ENCODE measurements around the gene RXFP1.

Gene RXFP1

GRCh38 chr4:158543191-158543590, 21.5 kb downstream of the RXFP1 start:
- DNase-seq, result no peak

GRCh38 chr4:158544141-158544540, 22.5 kb downstream of the RXFP1 start:
- no peak for DNase-seq

DNA sequence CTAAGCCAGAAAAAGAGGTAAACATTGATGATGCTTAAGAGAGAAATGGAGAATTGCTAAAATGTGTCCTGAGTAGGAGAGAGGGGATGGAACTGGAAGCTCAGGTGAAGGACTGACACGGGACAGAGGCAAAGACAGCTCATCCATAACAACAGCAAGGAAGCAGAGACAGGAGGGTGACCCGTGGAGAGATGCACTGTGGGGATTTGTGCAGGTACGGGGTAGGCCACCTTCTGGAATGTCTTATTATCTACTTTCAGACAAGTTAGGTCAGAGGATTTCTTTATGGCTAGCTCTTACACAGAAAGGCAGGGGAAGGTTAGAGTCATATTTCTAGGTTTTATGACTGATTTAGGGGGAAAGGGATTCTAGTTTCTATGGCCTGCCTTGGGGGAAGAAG, 31.7 kb downstream of the RXFP1 start:
- no peak for DNase-seq

DNA sequence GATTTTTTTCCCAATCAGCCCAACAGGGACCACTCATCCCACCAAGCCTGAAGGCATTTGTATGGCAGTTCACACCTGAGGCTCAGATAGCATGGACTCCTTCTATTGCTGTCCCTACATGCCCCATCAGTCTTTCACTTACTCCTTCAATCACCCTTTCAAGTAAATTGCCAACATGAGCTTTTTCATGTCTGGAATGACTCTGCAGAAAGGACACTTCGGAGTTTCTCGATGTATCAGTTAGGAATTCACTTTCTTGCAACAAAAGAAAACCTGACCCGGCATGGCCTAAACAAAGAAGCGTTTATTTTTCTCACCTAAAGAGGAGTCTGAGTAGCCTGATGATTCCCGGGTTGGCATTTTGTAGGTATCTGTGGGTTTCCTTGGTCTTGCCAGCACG, 38.6 kb downstream of the RXFP1 start:
- no peak for DNase-seq

DNA sequence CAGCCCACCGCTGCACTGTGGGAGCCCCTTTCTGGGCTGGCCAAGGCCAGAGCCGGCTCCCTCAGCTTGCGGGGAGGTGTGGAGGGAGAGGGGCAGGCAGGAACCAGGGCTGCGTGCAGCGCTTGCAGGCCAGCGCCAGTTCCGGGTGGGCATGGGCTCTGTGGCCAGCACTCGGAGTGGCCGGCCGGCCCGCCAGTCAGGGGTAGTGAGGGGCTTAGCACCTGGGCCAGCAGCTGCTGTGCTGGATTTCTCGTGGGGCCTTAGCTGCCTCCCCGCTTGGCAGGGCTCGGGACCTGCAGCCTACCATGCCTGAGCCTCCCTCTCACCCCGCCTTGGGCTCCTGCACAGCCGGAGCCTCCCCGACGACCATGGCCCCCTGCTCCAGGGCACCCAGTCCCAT, 45.2 kb downstream of the RXFP1 start:
- no peak for DNase-seq

DNA sequence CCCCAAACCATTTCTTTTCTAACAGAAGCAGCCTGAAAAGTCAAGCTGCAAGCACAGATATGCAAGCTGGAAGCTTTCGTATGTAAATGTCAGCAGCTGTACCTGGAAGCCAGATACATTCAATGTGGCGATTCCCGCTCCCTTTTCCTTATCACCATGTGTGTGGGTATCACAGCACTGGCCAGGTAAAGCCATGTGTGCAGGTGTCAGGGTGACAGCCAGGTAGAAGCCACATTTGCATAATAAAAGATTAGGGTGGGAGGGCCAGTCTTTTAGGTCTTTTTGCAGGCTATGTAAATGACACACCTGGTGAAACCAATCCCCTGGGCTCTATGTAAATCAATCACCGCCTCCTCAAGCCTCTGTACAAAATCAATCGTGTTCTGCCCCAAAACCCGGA, 50.1 kb downstream of the RXFP1 start:
- no peak for DNase-seq

GRCh38 chr4:158572608-158573007, 50.9 kb downstream of the RXFP1 start:
- DNase-seq, result no peak

- DNase-seq, result no peak
These were observed 56.8 kb downstream of the RXFP1 start for GRCh38 chr4:158578476-158578875.

- no peak for DNase-seq
These were observed 58.4 kb downstream of the RXFP1 start for GRCh38 chr4:158580064-158580463.

- DNase-seq, result no peak
These were observed 59.5 kb downstream of the RXFP1 start for GRCh38 chr4:158581161-158581560.

- DNase-seq, result no peak
These were observed 65.2 kb downstream of the RXFP1 start for GRCh38 chr4:158586881-158587280.

GRCh38 chr4:158588285-158588684, 66.6 kb downstream of the RXFP1 start:
- no peak for DNase-seq

DNA sequence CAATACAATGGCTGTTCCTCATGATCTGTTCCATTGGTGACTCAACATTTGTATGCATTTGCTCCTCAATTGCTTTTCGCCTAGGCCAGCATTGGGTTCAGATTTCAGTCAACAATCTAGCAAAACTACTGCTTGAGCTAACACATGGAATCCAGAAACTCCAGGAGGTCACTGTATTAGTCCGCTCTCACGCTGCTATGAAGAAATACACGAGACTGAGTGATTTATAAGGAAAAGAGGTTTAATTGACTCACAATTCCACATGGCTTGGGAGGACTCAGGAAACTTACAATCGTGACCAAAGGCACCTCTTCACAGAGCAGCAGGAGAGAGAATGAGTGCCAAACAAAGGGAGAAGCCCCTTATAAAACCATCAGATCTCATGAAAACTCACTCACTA, 67.1 kb downstream of the RXFP1 start:
- no peak for DNase-seq

DNA sequence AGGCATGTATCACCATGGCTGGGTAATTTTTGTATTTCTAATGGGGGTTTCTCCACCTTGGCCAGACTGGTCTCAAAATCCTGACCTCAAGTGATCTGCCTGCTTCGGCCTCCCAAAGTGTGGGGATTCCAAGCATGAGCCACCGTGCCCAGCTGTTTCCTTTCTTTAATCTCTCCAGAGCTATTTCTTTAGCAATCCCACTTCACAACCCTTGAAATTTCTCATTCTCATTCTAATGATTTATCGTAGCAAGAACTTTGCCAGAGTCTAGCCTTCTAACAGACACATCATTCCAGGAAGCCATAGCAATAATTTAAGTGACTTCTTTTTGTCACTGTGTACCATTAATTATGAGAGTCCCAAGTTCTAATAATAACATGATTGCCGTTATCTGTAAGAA, 68.6 kb downstream of the RXFP1 start:
- DNase-seq, result no peak

GRCh38 chr4:158590824-158591223, 69.1 kb downstream of the RXFP1 start:
- DNase-seq, result no peak

DNA sequence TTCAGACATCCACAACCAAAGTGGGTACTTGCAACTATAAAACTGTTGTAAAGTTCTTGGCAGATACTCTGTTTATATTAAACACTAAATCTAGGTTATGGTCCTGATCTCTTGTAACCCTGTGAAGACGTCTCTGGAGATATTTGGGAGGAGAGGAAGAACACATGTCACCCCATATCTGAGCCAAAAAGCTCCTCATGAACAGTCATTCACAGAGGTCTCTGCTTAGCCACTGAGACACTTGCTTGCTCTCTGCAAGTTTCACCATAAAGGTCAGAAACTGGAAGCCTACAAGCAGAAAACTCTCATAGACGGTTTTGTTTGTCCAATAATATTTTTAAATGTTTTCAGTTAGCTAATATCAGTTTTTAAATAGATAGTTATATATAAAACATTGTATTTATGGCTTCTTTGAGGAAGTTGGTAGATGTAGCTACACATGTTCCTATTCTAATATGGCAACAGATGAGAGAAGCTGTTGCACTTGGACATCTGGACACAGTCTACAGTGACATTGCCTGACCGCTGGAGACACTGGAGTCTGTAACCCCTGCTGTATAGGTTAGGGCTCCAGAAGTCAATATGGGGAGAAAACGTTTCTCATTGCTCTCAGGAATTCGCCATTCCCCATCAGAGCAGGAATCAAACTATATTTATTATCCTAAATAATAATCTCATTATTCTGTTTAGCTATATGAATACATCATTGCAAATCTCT, 76.4 kb downstream of the RXFP1 start:
- DNase-seq, result no peak

GRCh38 chr4:158599150-158599549, 77.5 kb downstream of the RXFP1 start:
- no peak for DNase-seq

GRCh38 chr4:158599765-158600498, 78.2 kb downstream of the RXFP1 start:
- no peak for DNase-seq

- DNase-seq, result no peak
These were observed 82.7 kb downstream of the RXFP1 start for GRCh38 chr4:158604369-158604768.

GRCh38 chr4:158605393-158605792, 83.7 kb downstream of the RXFP1 start:
- no peak for DNase-seq

DNA sequence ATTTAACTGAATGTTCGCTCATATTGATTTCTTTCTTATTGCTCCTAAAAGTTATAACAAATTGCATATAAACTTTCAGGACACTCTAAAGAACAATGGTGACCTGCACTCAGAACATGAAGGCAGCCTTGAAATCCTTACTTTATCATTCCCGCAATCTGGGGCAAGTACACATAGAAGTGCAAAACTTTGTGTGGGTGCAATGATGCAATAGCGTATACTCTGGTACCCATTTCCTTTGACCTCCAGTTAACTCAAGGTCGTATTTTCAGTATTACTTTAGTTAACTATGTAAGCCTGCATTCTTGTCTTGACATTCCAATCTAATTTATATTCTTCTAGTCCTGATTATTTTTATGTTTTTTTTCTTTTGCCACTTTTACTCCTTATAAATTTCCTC, 85.3 kb downstream of the RXFP1 start:
- DNase-seq, result no peak

DNA sequence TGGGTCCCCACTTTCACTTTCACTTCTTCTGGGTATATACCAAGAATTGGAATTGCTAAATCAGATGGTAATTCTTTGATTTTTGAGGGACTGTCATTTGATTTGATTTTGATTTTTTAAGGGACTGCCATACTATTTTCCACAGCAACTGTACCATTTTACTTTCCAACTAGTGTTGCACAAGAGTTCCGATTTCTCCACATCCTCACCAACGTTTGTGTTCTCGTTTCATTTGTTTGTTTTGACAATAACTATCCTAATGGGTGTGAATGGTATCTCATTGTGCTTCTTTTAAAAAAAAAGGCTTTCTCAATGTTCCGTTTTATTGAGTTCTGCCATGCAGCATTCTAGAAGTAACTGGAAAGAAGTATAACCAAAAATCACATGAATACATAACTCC, 87.4 kb downstream of the RXFP1 start:
- DNase-seq, result no peak

GRCh38 chr4:158610790-158611189, 89.1 kb downstream of the RXFP1 start:
- no peak for DNase-seq

- no peak for DNase-seq
These were observed 91.4 kb downstream of the RXFP1 start for GRCh38 chr4:158613046-158613445.

GRCh38 chr4:158617956-158618355, 96.3 kb downstream of the RXFP1 start:
- DNase-seq, result no peak

Measured in NCI-H1417 treated with DMSO at 0.1 percent for 48 hours (cell line).